ENCODE measurements around the gene NELFB. TPM values are rescaled to one million over a fixed set of nuclear protein-coding genes. Genes with fewer than 3 reads are reported as not detected.

NELFB gene
- total RNA-seq, 4 donors from 2014 or later: 45.0 to 54.2 (median 50.9) TPM

DNA sequence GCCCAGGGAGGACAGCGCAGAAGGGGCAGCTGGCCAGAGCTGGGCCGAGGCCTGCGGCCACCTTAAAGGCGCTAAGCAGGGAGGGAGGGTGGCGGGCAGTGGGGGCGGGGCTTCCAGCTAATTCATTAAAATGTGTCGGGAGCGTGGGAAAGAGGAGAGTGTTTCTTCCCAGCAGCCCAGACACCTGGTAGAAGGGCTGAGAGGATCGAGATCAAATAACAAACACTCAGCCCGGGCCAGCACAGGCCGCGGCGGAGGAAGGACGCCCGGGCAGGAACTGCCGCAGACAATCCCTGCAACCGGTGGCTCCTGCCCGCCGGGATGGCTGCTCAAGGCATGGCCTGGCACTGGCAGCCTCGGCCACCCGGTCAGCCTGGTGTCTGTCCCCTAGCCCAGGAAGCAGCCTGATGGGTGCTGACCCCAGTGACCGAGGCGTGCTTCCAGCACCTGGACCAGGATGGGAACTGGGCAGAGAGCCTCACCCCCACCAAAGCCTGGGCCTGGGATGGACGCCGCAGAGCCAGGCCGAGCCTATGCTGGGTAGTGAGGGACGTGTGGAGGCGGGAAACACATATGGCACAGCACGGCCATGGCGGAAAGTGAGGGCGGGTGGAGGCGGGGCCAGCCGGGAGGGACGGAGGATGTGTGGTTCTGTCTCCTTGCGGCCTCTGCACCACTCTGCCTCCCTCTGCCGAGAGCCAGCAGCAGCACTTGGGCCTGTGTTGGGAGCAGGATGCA, 50.1 kb downstream of the NELFB start:
- Histone ChIP-seq H3K9me3 (no peaks in the 10 kb centered on the region), H3K27ac (peak overlapping the region; percentile 86), H3K4me3 (peak overlapping the region; percentile 30), H3K36me3 (no peaks in the 10 kb centered on the region), H3K27me3 (peaks cover 15% of the 10 kb centered on the region), H3K4me1 (peaks cover 79% of the 10 kb centered on the region)
- TF ChIP-seq CTCF (IDR thresholded peaks at IDR 0.05): peak in 1 of 2 donors; percentile 6
- no peak for TF ChIP-seq POLR2AphosphoS5 (IDR thresholded peaks at IDR 0.05)
- no peak for TF ChIP-seq POLR2A (IDR thresholded peaks at IDR 0.05)
- 14% methylated on average over 22 of the region's 36 CpGs for WGBS
- DNase-seq (ENCODE audit: low spot score in 2 of 2): peak; percentile 77 to 85

DNA sequence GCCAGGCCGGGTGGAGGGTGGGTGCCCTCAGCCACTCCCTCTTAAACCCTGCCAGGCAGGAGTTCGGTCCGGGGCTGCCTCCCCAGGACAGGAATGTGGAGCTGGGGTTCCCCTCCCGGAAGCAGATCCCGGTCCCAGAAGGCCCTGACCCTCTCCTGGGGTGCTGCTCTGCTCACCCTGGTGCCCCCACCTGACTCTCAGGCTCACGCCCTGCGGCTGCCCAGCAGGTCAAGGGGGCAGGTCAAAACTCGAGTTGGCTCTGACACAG, 50.6 kb downstream of the NELFB start:
- Histone ChIP-seq H3K4me1 (peaks cover 79% of the 10 kb centered on the region), H3K36me3 (no peaks in the 10 kb centered on the region), H3K27ac (peak overlapping the region; percentile 86), H3K4me3 (peak overlapping the region; percentile 30), H3K9me3 (no peaks in the 10 kb centered on the region), H3K27me3 (peaks cover 15% of the 10 kb centered on the region)
- no peak for DNase-seq (ENCODE audit: low spot score in 2 of 2)
- TF ChIP-seq CTCF (IDR thresholded peaks at IDR 0.05) (no peak), POLR2A (IDR thresholded peaks at IDR 0.05) (no peak), EP300 (IDR thresholded peaks at IDR 0.05) (no peak), POLR2AphosphoS5 (IDR thresholded peaks at IDR 0.05) (no peak)
- WGBS: 23% methylated on average over 4 of the region's 8 CpGs

- peak; percentile 69 to 75 for DNase-seq (ENCODE audit: low spot score in 2 of 2)
- Histone ChIP-seq H3K36me3 (no peaks in the 10 kb centered on the region), H3K9me3 (no peaks in the 10 kb centered on the region), H3K4me1 (peaks cover 79% of the 10 kb centered on the region), H3K4me3 (peak overlapping the region; percentile 30), H3K27me3 (peaks cover 11% of the 10 kb centered on the region), H3K27ac (peak overlapping the region; percentile 86)
- TF ChIP-seq EP300 (IDR thresholded peaks at IDR 0.05): no peak
- TF ChIP-seq CTCF (IDR thresholded peaks at IDR 0.05): no peak
- TF ChIP-seq POLR2AphosphoS5 (IDR thresholded peaks at IDR 0.05): no peak
- 25% methylated on average over 16 of the region's 30 CpGs for WGBS
These were observed 51.1 kb downstream of the NELFB start for GRCh38 chr9:137306066-137306849.

- TF ChIP-seq EP300 (IDR thresholded peaks at IDR 0.05): no peak
- no peak for TF ChIP-seq POLR2A (IDR thresholded peaks at IDR 0.05)
- no peak for TF ChIP-seq CTCF (IDR thresholded peaks at IDR 0.05)
- TF ChIP-seq POLR2AphosphoS5 (IDR thresholded peaks at IDR 0.05): no peak
- H3K4me1 ChIP-seq: peaks cover 81% of the 10 kb centered on the region
- WGBS: 30% methylated on average over 10 of the region's 23 CpGs
- H3K27me3 ChIP-seq: peaks cover 9% of the 10 kb centered on the region
- no peaks in the 10 kb centered on the region for H3K36me3 ChIP-seq
- peak overlapping the region; percentile 30 for H3K4me3 ChIP-seq
- no peaks in the 10 kb centered on the region for H3K9me3 ChIP-seq
- H3K27ac ChIP-seq: no peak overlapping the region
- peak; percentile 75 to 79 for DNase-seq (ENCODE audit: low spot score in 2 of 2)
These were observed 51.7 kb downstream of the NELFB start for GRCh38 chr9:137306850-137307254.

Data from suprapubic skin (tissue), 4 donors.